H1 (cell line): ENCODE results near the gene ROR1. TPM values are rescaled to one million over a fixed set of nuclear protein-coding genes. Genes with fewer than 3 reads are reported as not detected.

Source experiments
- CTCF ChIA-PET: fragments of 300-600 bp; sonication (Branson Sonifier 250); formaldehyde crosslinking; loops from one replicate; lab custom pipeline; 2021; ENCODE audit not compliant: partially characterized antibody; lab: Charles Lee
- POLR2A ChIA-PET: fragments of 300-600 bp; sonication (Branson Sonifier 250); formaldehyde crosslinking; loops from one replicate; lab custom pipeline; 2021; ENCODE audit warnings: inconsistent platforms; ENCODE audit not compliant: partially characterized antibody; lab: Charles Lee
- DNase-seq, 2 experiments: peaks; one replicate each; pipeline versions ENCODE4 v3.0.0 to v3.0.0-alpha.2; 2010 to 2022; ENCODE audit warnings: low spot score in 2 of 2, low read depth in 1 of 2, mixed read lengths in 1 of 2
- FAIRE-seq: peaks from 2 replicates; lab custom pipeline; 2011; peaks lifted over from hg19 to GRCh38; lab: Jason Lieb, UNC
- H2AFZ ChIP-seq: 2 replicates; pipeline ENCODE4 v1.8.1; 2012; ENCODE audit warnings: low read length, inconsistent platforms
- H2AK5ac ChIP-seq: 2 replicates; pipeline ENCODE4 v1.6.1; 2013; ENCODE audit warnings: low read depth, low read length
- H2BK120ac ChIP-seq: replicated peaks from 2 replicates; pipeline ENCODE3; 2013; ENCODE audit warnings: low read depth, low read length, inconsistent platforms
- H2BK12ac ChIP-seq: 2 replicates; pipeline ENCODE4 v1.6.1; 2013; ENCODE audit warnings: low read depth, low read length
- H2BK15ac ChIP-seq: 2 replicates; pipeline ENCODE4 v1.6.1; 2013; ENCODE audit warnings: low read length
- H2BK20ac ChIP-seq: 2 replicates; pipeline ENCODE4 v1.6.1; 2013; ENCODE audit warnings: low read length
- H2BK5ac ChIP-seq: 2 replicates; pipeline ENCODE4 v1.6.1; 2013; ENCODE audit warnings: low read depth, low read length
- H3K14ac ChIP-seq: 2 replicates; pipeline ENCODE4 v1.6.1; 2013; ENCODE audit warnings: inconsistent platforms; ENCODE audit not compliant: insufficient read length
- H3K18ac ChIP-seq: 2 replicates; pipeline ENCODE4 v1.6.1; 2013; ENCODE audit warnings: low read length; ENCODE audit errors: extremely low read depth
- H3K23ac ChIP-seq: 2 replicates; pipeline ENCODE4 v1.6.1; 2013; ENCODE audit warnings: inconsistent platforms; ENCODE audit not compliant: insufficient read length
- H3K23me2 ChIP-seq: 2 replicates; pipeline ENCODE4 v1.6.1; 2013; ENCODE audit warnings: low read depth, low read length
- H3K27ac ChIP-seq: 2 replicates; pipeline ENCODE4 v1.6.1; 2011; ENCODE audit warnings: low read depth, low read length, inconsistent platforms
- H3K27me3 ChIP-seq, 4 experiments: replicated peaks in 1 of 4; 1 replicate in 1 of 4; 2 replicates in 3 of 4; pipeline versions ENCODE4 v1.6.1 to v1.8.1; 2011 to 2013; ENCODE audit warnings: low read length in 3 of 4, mild to moderate bottlenecking in 3 of 4, inconsistent platforms in 2 of 4, mixed read lengths in 2 of 4, moderate library complexity in 1 of 4; ENCODE audit not compliant: control insufficient read depth in 3 of 4, insufficient read depth in 3 of 4; ENCODE audit errors: extremely low read depth in 1 of 4
- H3K36me3 ChIP-seq, 4 experiments: 2 replicates each; pipeline versions ENCODE4 v1.6.1 to v1.8.1; 2011 to 2013; ENCODE audit warnings: mild to moderate bottlenecking in 4 of 4, low read length in 3 of 4, moderate library complexity in 2 of 4, control low read depth in 1 of 4, inconsistent platforms in 1 of 4; ENCODE audit not compliant: insufficient read depth in 4 of 4, control insufficient read depth in 2 of 4
- H3K4ac ChIP-seq: replicated peaks from 2 replicates; pipeline ENCODE3; 2013; ENCODE audit warnings: low read length, low read depth, mixed read lengths, inconsistent platforms; ENCODE audit not compliant: insufficient read length
- H3K4me1 ChIP-seq, 4 experiments: replicated peaks in 1 of 4; 1 replicate in 1 of 4; 2 replicates in 3 of 4; pipeline versions ENCODE4 v1.6.1 to v1.8.1; 2011 to 2013; ENCODE audit warnings: low read length in 3 of 4, inconsistent platforms in 2 of 4, mixed read lengths in 1 of 4; ENCODE audit not compliant: insufficient read depth in 4 of 4, control insufficient read depth in 3 of 4
- H3K4me2 ChIP-seq, 2 experiments: 2 replicates each; pipeline versions ENCODE4 v1.6.1 to v1.8.1; 2011 to 2013; ENCODE audit warnings: low read depth in 2 of 2, low read length in 2 of 2, control low read depth in 1 of 2, inconsistent platforms in 1 of 2, mild to moderate bottlenecking in 1 of 2; ENCODE audit not compliant: insufficient read depth in 1 of 2
- H3K4me3 ChIP-seq, 4 experiments: fragments of 200-600, 300-600 bp in 1 of 4; sonication (generic), shearing (Covaris generic), sonication (Bioruptor Twin) in 1 of 4; 2 replicates each; pipeline versions ENCODE4 v1.5.1 to v1.8.1; 2011 to 2016; ENCODE audit warnings: low read length in 4 of 4, low read depth in 3 of 4, control low read depth in 2 of 4, inconsistent platforms in 2 of 4, mild to moderate bottlenecking in 2 of 4, mixed read lengths in 1 of 4, moderate library complexity in 1 of 4; ENCODE audit not compliant: insufficient read depth in 2 of 4; ENCODE audit errors: extremely low read depth in 1 of 4
- H3K56ac ChIP-seq: replicated peaks from 2 replicates; pipeline ENCODE3; 2013; ENCODE audit warnings: low read depth, mild to moderate bottlenecking, mixed read lengths, low read length, inconsistent platforms; ENCODE audit not compliant: insufficient read length
- H3K79me1 ChIP-seq: 2 replicates; pipeline ENCODE4 v1.6.1; 2013; ENCODE audit warnings: low read depth, low read length, control low read depth
- H3K79me2 ChIP-seq, 2 experiments: 2 replicates each; pipeline versions ENCODE4 v1.6.1 to v1.8.1; 2012 to 2013; ENCODE audit warnings: low read length in 2 of 2, mild to moderate bottlenecking in 2 of 2, inconsistent platforms in 1 of 2; ENCODE audit not compliant: insufficient read depth in 2 of 2, control insufficient read depth in 1 of 2
- H3K9ac ChIP-seq, 4 experiments: replicated peaks in 1 of 4; 1 replicate in 1 of 4; 2 replicates in 3 of 4; pipeline versions ENCODE4 v1.6.1 to v1.8.1; 2011 to 2013; ENCODE audit warnings: low read depth in 3 of 4, low read length in 3 of 4, control low read depth in 2 of 4, mild to moderate bottlenecking in 2 of 4, moderate library complexity in 2 of 4, inconsistent platforms in 1 of 4; ENCODE audit errors: extremely low read depth in 1 of 4
- H3K9me3 ChIP-seq, 2 experiments: 2 replicates each; pipeline versions ENCODE4 v1.6.1 to v1.8.1; 2012 to 2013; ENCODE audit warnings: mild to moderate bottlenecking in 2 of 2, moderate library complexity in 2 of 2, control low read depth in 1 of 2, inconsistent platforms in 1 of 2, low read depth in 1 of 2, low read length in 1 of 2, mixed read lengths in 1 of 2; ENCODE audit not compliant: insufficient read depth in 2 of 2
- H4K20me1 ChIP-seq, 2 experiments: replicated peaks in 1 of 2; 2 replicates each; pipeline versions ENCODE3 to v1.8.1; 2011 to 2013; ENCODE audit warnings: inconsistent platforms in 2 of 2, low read length in 2 of 2, mild to moderate bottlenecking in 1 of 2; ENCODE audit not compliant: insufficient read depth in 2 of 2, control insufficient read depth in 1 of 2
- H4K5ac ChIP-seq: 2 replicates; pipeline ENCODE4 v1.6.1; 2013; ENCODE audit warnings: low read length, low read depth, mixed read lengths, inconsistent platforms; ENCODE audit not compliant: insufficient read length
- H4K8ac ChIP-seq: 2 replicates; pipeline ENCODE4 v1.8.0; 2013; ENCODE audit warnings: mild to moderate bottlenecking, moderate library complexity, low read length, inconsistent platforms; ENCODE audit not compliant: insufficient read depth; ENCODE audit errors: extremely low read depth
- H4K91ac ChIP-seq: replicated peaks from 2 replicates; pipeline ENCODE3; 2013; ENCODE audit warnings: low read length, mixed read lengths, inconsistent platforms; ENCODE audit not compliant: insufficient read length
- BCL11A ChIP-seq, 2 experiments: IDR thresholded peaks; one replicate each; pipeline ENCODE4 v1.6.1; 2011; ENCODE audit warnings: low read depth in 2 of 2, low read length in 2 of 2, mild to moderate bottlenecking in 2 of 2
- CBX5 ChIP-seq: fragments of 300-800, 300-1000 bp; sonication (generic); IDR thresholded peaks from 2 replicates; pipeline ENCODE4 v1.7.1; 2016; ENCODE audit warnings: antibody characterized with exemption, low read length, low read depth
- CBX8 ChIP-seq: fragments of 300-800, 300-1000 bp; sonication (generic); IDR thresholded peaks from 2 replicates; pipeline ENCODE4 v1.7.1; 2016; ENCODE audit warnings: low read depth, low read length, borderline replicate concordance
- GABPA ChIP-seq: IDR thresholded peaks from 2 replicates; pipeline ENCODE4 v1.6.1; 2011; ENCODE audit warnings: mild to moderate bottlenecking, low read length, moderate library complexity, borderline replicate concordance; ENCODE audit not compliant: insufficient read depth
- HDAC2 ChIP-seq, 2 experiments: fragments of 300-600 bp in 1 of 2; sonication (generic) in 1 of 2; IDR thresholded peaks; 2 replicates each; pipeline ENCODE4 v1.6.1; 2011 to 2012; ENCODE audit warnings: low read depth in 2 of 2, low read length in 2 of 2, mild to moderate bottlenecking in 2 of 2, moderate library complexity in 2 of 2, borderline replicate concordance in 1 of 2, inconsistent platforms in 1 of 2
- JUND ChIP-seq: IDR thresholded peaks from 2 replicates; pipeline ENCODE4 v1.6.1; 2011; ENCODE audit warnings: mild to moderate bottlenecking, improper control_type of control experiment, low read length
- KDM1A ChIP-seq: fragments of 200-600, 300-600 bp; sonication (generic); IDR thresholded peaks from 2 replicates; pipeline ENCODE4 v1.7.1; 2016; ENCODE audit warnings: mild to moderate bottlenecking, low read length, borderline replicate concordance
- MAFK ChIP-seq: IDR thresholded peaks from 2 replicates; pipeline ENCODE4 v1.6.1; 2012; ENCODE audit warnings: low read depth, mild to moderate bottlenecking, improper control_type of control experiment, low read length
- POLR2A ChIP-seq, 2 experiments: IDR thresholded peaks; 1 replicate in 1 of 2; 2 replicates in 1 of 2; pipeline ENCODE4 v1.6.1; 2011; ENCODE audit warnings: low read depth in 2 of 2, low read length in 2 of 2, mild to moderate bottlenecking in 2 of 2; ENCODE audit errors: control extremely low read depth in 1 of 2
- RBBP5 ChIP-seq: IDR thresholded peaks from 2 replicates; pipeline ENCODE4 v1.7.1; 2012; ENCODE audit warnings: low read depth, mild to moderate bottlenecking, inconsistent platforms, low read length, moderate library complexity, borderline replicate concordance
- RFX5 ChIP-seq: IDR thresholded peaks from 2 replicates; pipeline ENCODE4 v1.6.1; 2011; ENCODE audit warnings: low read depth, low read length, improper control_type of control experiment, borderline replicate concordance
- RXRA ChIP-seq: IDR thresholded peaks from 2 replicates; pipeline ENCODE4 v1.6.1; 2011; ENCODE audit warnings: low read depth, mild to moderate bottlenecking, low read length, moderate library complexity; ENCODE audit not compliant: insufficient read depth
- SIN3A ChIP-seq, 2 experiments: IDR thresholded peaks in 1 of 2; conservative IDR thresholded peaks in 1 of 2; 2 replicates each; pipeline ENCODE4 v1.6.1; 2011 to 2012; ENCODE audit warnings: low read length in 2 of 2, improper control_type of control experiment in 1 of 2, low read depth in 1 of 2, mild to moderate bottlenecking in 1 of 2
- SP2 ChIP-seq: IDR thresholded peaks from 2 replicates; pipeline ENCODE4 v1.6.1; 2012; ENCODE audit warnings: mild to moderate bottlenecking, low read length, inconsistent platforms
- WGBS, 2 experiments: shearing (Covaris generic) in 1 of 2; methylation state at CpG; one replicate each; pipeline versions ENCODE4 v1.1.6 to v1.1.7; 2013 to 2015; ENCODE audit warnings: low lambda C conversion rate in 2 of 2, mixed read lengths in 2 of 2, inconsistent platforms in 1 of 2, low coverage in 1 of 2, missing lambda C conversion rate in 1 of 2; ENCODE audit not compliant: insufficient replicate concordance in 2 of 2, insufficient coverage in 1 of 2, insufficient read length in 1 of 2; ENCODE audit errors: extremely low coverage in 1 of 2, missing lambda C conversion rate in 1 of 2; 5-methylcytosine and 5-hydroxymethylcytosine counted together
- polyA plus RNA-seq, 7 experiments: library from polyadenylated mRNA; depleted of rRNA in 3 of 7; stranded (reverse) in 5 of 7; unstranded in 2 of 7; fragments of >200 nt in 5 of 7; fragments of 200-250 nt in 2 of 7; gene quantifications; 1 replicate in 5 of 7; 2 replicates in 1 of 7; 4 replicates in 1 of 7; pipeline versions ENCODE4 v1.2.1 to v1.2.3, GENCODE V29; 2011 to 2013; ENCODE audit warnings: missing spikeins in 2 of 7, mixed read lengths in 2 of 7
- total RNA-seq: library from RNA; stranded (reverse); fragmentation: NEBNext Ultra II Directional; extraction: Animal tissue kit (Norgen Biotek cat#: 25700); gene quantifications from 2 replicates; pipeline ENCODE4 v1.2.1, GENCODE V29; 2021

ROR1 gene
- total and polyA plus RNA-seq, 2 of the 8 experiments (the other 6 are each of a cell fraction or from before 2014, with no cell fraction given), result 33.6 to 73.6 TPM

- no peak for FAIRE-seq
- CTCF ChIA-PET, result no interaction called here
- no peak for TF ChIP-seq CBX5
- TF ChIP-seq HDAC2 (IDR thresholded peaks at IDR 0.05; ENCODE audit: borderline replicate concordance in 1 of 2, low read depth in 2 of 2, low read length in 2 of 2), result no peak
- TF ChIP-seq CBX8, result no peak
- no peak for TF ChIP-seq SP2
- TF ChIP-seq SIN3A (conservative IDR thresholded peaks at IDR 0.05 in 1 of 2, IDR thresholded peaks at IDR 0.05 in 1 of 2; ENCODE audit: low read depth in 1 of 2, low read length in 2 of 2), result no peak
- TF ChIP-seq MAFK, result no peak
- TF ChIP-seq RFX5, result no peak
- no peak for TF ChIP-seq KDM1A
- TF ChIP-seq JUND, result no peak
- TF ChIP-seq GABPA, result no peak
- no peak for TF ChIP-seq POLR2A (IDR thresholded peaks at IDR 0.05; ENCODE audit: control extremely low read depth in 1 of 2, low read depth in 2 of 2, low read length in 2 of 2)
- no peak for TF ChIP-seq BCL11A (IDR thresholded peaks at IDR 0.05; ENCODE audit: low read depth in 2 of 2, low read length in 2 of 2)
- TF ChIP-seq RXRA, result no peak
- TF ChIP-seq RBBP5, result no peak
Measured at GRCh38 chr1:64050601-64051000, 276.8 kb downstream of the ROR1 start.

More at GRCh38 chr1:64050601-64051000, 276.8 kb downstream of the ROR1 start:
- Histone ChIP-seq H3K36me3 (peaks cover 0 to 9% (median 0%) of the 10 kb centered on the region in 4 experiments; a peak in 1 of 8 replicates), H3K4ac (no peak overlapping the region), H3K18ac (no peak overlapping the region), H4K5ac (no peak overlapping the region), H3K4me3 (no peak overlapping the region), H3K79me1 (peaks cover 3% of the 10 kb centered on the region; the same call in 1 of the 2 replicates), H3K79me2 (peaks cover 0 to 23% of the 10 kb centered on the region in 2 experiments; a peak in 2 of 4 replicates), H4K20me1 (peaks cover 5% of the 10 kb centered on the region in 2 experiments), H3K23me2 (no peaks in the 10 kb centered on the region), H2BK12ac (no peak overlapping the region), H3K9ac (no peak overlapping the region), H4K91ac (no peak overlapping the region), H3K14ac (no peak overlapping the region), H3K4me2 (no peak overlapping the region), H3K9me3 (no peaks in the 10 kb centered on the region), H3K23ac (no peak overlapping the region), H2BK120ac (no peak overlapping the region), H2BK5ac (no peak overlapping the region), H2BK20ac (no peak overlapping the region), H3K27ac (no peak overlapping the region), H4K8ac (no peak overlapping the region), H2AFZ (no peak overlapping the region), H2BK15ac (no peak overlapping the region), H3K56ac (no peak overlapping the region), H2AK5ac (no peak overlapping the region), H3K4me1 (peaks cover 3 to 15% (median 13%) of the 10 kb centered on the region in 4 experiments), H3K27me3 (no peaks in the 10 kb centered on the region)
- 85% methylated on average over 2 of the region's 2 CpGs; no CpG with 5 or more reads in 1 of the 2 experiments for WGBS, 2 experiments
- POLR2A ChIA-PET, result no interaction called here
- no peak for DNase-seq
